ENCODE results near the gene MTMR4. TPM values are rescaled to one million over a fixed set of nuclear protein-coding genes. Genes with fewer than 3 reads are reported as not detected.
A peak's percentile ranks its signal among the peaks of the same experiment; 100 is the strongest.

Gene MTMR4
- total RNA-seq, 1 donor = 44.9 TPM

GRCh38 chr17:58533616-58534188 lies 19.3 kb upstream of the MTMR4 start:
- no peak for DNase-seq (ENCODE audit: low read depth)
- TF ChIP-seq, protein P1, sequence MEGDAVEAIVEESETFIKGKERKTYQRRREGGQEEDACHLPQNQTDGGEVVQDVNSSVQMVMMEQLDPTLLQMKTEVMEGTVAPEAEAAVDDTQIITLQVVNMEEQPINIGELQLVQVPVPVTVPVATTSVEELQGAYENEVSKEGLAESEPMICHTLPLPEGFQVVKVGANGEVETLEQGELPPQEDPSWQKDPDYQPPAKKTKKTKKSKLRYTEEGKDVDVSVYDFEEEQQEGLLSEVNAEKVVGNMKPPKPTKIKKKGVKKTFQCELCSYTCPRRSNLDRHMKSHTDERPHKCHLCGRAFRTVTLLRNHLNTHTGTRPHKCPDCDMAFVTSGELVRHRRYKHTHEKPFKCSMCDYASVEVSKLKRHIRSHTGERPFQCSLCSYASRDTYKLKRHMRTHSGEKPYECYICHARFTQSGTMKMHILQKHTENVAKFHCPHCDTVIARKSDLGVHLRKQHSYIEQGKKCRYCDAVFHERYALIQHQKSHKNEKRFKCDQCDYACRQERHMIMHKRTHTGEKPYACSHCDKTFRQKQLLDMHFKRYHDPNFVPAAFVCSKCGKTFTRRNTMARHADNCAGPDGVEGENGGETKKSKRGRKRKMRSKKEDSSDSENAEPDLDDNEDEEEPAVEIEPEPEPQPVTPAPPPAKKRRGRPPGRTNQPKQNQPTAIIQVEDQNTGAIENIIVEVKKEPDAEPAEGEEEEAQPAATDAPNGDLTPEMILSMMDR (IDR thresholded peaks at IDR 0.05; ENCODE audit: insufficient read depth, low read depth, low read length) = no peak
- no peak overlapping the region for H3K4me3 ChIP-seq (ENCODE audit: low read depth, low read length)

DNA sequence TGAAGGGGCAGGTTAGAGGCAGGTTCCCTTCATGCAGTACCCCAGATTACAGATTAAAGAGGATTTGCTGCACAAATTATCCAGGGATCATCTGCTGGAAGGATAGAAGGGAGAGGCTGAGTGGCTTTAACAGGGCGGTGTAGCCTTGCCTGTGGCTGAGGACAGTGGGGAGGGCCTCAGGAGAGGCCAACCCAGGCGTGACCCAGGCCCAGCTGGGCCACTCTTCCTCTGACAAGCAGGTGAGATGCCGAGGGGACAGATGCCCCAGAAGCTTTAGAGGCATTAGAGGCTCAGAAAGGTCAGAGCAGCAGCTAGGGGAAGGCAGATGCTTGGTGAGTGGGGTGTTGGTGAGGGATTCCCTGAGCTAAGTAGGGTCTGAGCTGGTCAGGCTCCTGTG lies 18.1 kb upstream of the MTMR4 start:
- TF ChIP-seq, protein P1 (IDR thresholded peaks at IDR 0.05; ENCODE audit: insufficient read depth, low read depth, low read length) = no peak
- DNase-seq (ENCODE audit: low read depth) = no peak
- H3K4me3 ChIP-seq (ENCODE audit: low read depth, low read length) = peak overlapping the region; percentile 57

DNA sequence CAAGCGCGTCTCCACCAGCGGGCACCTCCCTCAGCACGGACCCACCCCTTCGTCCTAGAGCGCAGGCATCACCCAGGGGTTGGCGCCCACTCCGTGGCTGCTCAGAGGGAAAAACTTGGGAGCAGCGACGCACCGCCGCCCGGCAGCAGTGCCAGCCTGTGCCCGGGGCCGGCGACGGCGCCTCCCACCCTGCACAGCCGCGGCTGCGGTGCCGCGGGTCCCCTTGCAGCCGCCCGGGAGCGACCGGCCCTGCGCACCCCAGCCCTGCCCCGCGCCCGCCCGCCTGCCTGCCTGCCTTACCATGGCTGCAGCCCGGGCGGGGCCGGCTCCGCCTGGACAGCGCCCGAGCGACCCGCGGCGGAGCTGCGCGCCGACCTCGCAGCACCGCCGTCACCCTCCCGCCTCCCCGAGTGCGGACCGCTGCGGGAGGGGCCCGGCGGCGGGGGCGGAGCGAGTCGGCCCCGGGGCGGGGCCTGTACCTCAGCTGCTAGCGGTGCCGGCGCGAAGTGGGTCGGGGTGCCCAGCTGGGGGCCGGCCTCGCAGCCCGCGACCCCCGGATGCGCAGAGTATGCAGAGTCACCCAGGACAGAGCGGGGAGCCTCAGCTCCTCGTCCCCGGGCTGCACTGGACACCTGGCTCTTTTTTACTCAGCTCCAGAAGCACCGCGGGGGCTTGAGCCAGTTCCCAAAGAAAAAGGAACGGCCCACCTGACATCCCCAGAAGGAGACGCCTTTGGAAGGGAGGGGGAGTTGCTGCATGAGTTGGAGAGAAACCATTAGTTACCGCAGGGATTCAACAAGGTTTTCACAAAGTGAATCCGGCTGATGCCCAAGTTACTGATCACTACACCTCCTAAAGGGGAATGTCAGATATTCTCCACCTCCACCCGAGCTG lies 17.5 kb upstream of the MTMR4 start:
- peak; percentile 48 for DNase-seq (ENCODE audit: low read depth)
- H3K4me3 ChIP-seq (ENCODE audit: low read depth, low read length) = peak overlapping the region; percentile 57
- TF ChIP-seq, protein P1 (IDR thresholded peaks at IDR 0.05; ENCODE audit: insufficient read depth, low read depth, low read length) = no peak

DNA sequence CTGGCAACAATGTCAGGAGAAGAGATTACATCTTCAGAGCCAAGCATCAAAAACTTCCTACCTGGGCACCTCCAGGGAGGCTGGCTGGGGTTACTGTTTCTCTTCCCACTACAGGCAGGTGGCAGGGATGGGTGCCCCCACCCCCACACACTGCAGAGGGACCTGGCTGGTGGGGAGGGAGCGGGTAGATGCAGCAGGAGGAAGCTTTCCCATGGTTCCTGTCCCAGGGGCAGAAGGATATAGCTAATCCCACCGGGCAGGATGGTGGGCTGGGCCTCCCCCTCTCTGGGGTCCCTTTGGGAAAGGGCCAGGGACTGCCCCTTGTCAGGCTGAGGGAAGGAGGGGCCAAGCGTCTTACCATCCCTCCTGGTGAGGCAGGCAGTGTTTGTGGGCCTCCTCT lies 16.7 kb upstream of the MTMR4 start:
- DNase-seq (ENCODE audit: low read depth) = no peak
- peak overlapping the region; percentile 51 for H3K4me3 ChIP-seq (ENCODE audit: low read depth, low read length)
- TF ChIP-seq, protein P1 (IDR thresholded peaks at IDR 0.05; ENCODE audit: insufficient read depth, low read depth, low read length) = no peak

DNA sequence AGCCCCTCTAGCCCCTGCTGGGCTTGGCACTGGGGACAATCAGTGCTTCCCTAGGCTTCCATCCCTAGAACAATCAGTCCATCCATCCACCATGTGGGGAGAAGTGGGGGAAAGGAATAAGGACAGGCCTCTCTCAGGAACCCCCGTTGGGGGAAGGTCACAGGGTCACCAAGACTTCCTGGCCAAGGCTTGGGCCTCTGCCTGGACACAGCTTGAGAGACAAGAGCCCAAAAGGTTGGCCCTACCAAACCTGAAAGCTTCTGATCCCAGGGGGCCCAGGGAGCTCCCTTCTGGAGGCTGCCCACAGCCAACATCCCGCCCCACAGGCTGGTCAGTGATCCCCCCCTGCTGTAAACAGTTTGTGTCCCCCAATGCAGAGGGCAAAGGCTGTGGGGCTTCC lies 16.2 kb upstream of the MTMR4 start:
- TF ChIP-seq, protein P1 (IDR thresholded peaks at IDR 0.05; ENCODE audit: insufficient read depth, low read depth, low read length) = no peak
- H3K4me3 ChIP-seq (ENCODE audit: low read depth, low read length) = no peak overlapping the region
- DNase-seq (ENCODE audit: low read depth) = no peak

GRCh38 chr17:58529275-58529674 lies 14.8 kb upstream of the MTMR4 start:
- no peak overlapping the region for H3K4me3 ChIP-seq (ENCODE audit: low read depth, low read length)
- no peak for DNase-seq (ENCODE audit: low read depth)
- TF ChIP-seq, protein P1 (IDR thresholded peaks at IDR 0.05; ENCODE audit: insufficient read depth, low read depth, low read length) = no peak
